Right forelimb (tissue), 1 donor: Measurements from ENCODE around the gene GTF2B.
"Not testable (repeated sequence)": the region's sequence is repeated elsewhere in the genome, so short reads cannot be mapped to it uniquely, and the experiment has no call there.

Source experiments
- DNase-seq: peaks from one replicate; pipeline ENCODE4 v3.0.0-alpha.2; 2018

The GTF2B gene

DNA sequence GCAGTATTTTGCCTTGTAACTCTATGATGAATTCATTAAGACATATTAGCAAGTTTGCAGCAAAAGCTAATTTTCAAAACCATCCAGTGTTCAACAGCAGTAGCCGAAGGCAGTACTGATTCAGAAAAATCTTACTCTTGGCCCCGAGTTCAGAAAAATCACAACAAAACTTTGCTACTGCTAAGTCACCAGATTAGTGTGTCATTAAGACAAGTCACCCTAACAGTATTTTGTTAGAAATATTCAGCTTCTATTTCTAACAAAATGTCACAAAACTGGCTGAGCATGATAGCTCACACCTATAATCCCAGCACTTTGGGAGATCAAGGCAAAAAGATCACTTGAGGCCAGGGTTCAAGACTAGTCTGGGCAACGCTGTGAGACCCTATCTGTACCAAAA lies 8.2 kb downstream of the GTF2B start:
- no peak for DNase-seq

DNA sequence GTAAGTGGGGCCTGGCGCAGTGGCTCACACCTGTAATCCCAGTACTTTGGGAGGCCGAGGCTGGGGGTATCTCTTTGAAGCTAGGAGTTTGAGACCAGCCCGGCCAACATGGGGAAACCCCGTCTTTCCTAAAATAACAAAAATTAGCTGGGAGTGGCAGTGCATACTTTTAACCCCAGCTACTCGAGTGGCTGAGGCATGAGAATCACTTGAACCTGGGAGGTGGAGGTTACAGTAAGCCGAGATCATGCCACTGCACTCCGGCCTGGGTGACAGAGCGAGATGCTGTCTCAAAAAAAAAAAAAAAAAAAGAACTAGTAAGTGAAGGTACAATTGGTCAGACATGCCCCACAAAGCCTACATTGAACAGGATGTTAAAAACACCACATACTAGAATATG lies 10.7 kb downstream of the GTF2B start:
- not testable (repeated sequence) for DNase-seq

DNA sequence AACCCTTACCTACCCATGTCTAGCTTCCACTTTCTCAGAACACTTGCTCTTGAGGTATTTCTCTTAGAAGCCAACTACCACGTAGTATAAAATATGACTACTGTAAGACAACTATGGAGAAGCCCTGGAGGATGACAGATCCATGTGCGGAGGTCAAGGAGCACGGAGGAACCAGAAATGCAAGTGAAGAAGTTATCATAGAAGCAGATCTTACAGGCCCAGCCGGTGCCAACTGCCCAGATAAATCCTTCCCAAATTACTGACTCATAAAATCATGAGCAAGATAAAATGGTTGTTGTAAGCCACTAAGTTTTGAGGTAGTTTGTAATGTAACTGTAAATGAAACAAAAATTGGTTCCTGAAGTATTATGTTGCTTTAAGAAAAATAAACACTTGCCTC lies 12.6 kb downstream of the GTF2B start:
- no peak for DNase-seq

DNA sequence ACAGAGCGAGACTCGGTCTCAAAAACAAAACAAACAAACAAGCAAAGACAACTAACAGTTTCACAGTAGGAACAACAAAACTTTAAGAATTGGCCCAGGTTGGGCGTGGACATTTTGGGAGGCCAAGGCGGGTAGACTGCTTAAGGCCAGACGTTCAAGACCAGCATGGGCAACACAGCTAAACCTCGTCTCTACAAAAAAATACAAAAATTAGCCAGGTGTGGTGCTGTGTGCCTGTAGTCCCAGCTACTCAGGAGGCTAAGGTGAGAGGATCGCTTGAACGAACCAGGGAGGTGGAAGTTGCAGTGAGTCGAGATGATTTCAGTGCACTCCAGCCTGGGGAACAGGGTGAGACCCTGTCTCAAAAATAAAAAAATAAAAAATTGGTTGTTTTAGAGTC lies 13.5 kb downstream of the GTF2B start:
- DNase-seq: no peak

DNA sequence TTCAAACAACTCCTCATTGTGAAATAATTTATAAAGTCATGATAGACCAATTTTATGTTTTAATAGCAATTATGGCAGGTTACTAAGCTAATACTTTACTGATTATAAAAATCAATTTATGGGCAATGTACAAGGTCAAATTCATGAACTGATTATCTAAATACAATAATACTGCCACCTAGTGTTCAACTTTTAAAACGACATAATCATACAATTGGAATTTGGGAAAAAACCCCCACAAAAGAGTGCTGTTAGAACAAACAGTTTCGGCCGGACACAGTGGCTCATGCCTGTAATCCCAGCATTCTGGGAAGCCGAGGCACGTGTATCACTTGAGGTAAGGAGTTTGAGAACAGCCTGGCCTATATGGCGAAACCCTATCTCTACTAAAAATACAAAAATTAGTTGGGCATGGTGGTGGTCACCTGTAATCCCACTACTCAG lies 14.0 kb downstream of the GTF2B start:
- DNase-seq: no peak

DNA sequence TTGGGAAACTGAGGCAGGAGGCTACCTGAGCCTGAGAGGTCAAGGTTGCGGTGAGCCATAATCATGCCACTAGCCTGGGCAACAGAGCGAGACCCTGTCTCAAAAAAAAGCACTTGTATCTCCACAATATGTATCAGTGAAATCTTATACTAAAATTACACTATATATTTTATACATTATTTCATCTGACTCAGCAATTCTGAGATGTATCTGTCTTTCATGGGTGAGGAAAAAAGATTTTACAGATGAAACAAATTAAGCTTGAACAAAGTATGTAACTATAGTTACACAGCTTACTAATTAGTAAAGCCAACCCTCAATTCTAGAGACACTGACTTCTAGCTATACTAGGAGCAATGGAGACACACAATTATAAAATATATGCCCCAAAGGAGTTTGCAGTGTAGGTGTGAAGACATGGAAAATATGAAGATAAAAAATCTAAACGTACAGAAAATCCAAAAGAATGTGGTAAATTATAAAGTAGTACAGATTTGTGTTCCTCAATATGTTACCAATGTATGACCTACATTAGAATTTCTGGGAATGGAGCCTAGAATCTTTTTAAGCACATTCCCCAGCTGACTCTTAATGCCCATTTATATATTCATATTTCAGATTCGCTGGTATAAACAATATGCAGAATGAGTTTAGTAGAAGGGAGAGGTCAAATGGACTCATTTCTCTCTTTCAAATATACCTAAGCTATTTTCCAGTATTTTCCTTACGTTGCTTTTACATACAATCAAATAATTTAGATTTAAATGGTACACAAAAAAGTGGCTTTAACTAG lies 14.6 kb downstream of the GTF2B start:
- DNase-seq: no peak

DNA sequence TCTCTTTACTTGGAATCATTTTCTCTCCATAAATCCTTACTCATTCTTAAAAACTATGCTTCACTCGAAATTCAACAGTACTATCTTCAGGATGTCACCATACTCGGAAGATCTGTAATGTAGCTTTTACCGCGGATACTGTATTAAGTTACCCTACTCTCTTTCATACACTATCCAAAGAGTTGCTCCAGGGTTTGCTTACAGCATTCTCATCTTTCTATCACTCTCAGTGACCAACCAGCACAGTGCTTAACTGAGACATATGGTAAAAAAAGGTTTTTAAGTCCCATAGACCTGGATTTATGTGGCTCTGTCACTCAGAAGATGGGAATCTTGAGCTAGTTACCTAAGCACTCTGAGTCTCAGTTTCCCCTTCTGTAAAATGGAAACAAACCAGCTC lies 15.8 kb downstream of the GTF2B start:
- no peak for DNase-seq

DNA sequence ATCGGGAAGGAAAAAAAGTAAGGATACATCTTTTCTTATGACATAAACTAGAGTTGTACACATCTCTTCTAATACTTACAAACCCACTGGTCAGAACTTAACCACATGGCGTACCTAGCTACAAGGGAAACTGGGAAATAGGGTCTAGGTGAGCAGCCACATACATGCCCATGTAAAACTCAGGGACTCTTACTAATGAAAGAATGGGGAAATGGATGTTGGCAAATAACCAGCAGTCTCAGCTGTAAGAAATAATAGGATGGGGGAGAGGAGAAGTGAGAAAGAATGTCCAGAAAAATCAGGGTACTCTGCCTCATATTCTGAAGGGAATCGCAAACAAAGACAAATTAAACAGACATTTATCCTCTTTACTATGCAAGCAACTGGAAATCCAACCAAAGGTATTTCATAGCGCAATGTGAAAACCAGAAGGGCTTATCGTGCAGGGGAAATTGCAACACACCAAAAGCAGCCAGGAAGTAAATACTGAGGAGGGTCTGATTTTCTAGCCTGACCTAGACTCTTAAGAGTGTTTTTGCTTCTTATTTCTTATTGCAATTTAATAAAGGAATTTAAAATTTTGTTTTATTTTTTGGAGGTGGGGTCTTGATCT lies 17.5 kb downstream of the GTF2B start:
- DNase-seq: no peak

DNA sequence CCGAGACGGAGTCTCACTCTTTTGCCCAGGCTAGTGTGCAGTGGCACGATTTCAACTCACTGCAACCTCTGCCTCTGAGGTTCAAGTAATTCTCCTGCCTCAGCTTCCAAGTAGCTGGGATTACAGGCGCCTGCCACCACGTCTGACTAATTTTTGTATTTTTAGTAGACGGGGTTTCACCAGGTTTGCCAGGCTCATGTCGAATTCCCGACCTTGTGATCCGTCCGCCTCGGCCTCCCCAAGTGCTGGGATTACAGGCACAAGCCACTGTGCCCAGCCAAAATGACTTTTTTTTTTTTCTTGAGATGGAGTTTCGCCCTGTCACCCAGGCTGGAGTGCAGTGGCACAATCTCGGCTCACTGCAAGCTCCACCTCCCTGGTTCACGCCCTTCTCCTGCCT lies 21.7 kb downstream of the GTF2B start:
- not testable (repeated sequence) for DNase-seq

DNA sequence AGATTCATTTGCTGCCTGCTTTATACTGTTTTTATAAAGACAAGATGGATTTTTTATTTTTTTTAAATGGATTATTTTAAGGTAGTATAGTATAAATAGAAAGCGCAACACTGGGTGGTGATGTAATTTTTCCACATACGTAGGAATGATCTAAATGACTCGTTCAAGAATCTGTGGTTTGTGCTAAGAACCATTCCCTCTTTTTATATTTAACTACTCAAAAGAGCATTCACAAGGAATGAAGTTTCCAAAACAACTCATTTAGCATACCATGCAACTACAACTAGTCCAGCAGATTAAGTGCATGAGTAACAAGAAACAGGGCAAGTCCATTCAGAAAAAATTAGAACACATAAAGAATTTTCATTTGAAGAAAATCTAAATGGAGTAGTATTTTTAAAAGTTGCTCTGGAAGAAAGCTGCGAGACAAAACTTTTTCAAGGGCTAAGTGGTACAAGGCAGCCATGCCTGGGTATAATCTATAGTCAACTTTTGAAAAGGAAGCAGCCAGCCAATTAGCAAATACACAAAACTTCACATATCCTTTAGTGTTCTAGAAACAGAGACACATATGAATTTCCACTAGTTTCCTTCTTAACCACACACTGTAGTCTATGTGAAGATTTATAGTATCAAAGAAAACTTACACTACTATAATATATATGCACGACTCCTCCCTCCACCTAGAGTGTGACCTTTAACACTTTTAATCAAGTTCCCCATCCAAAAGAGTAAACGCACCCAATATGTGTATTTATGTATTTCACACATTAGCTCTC lies 23.4 kb downstream of the GTF2B start:
- no peak for DNase-seq

DNA sequence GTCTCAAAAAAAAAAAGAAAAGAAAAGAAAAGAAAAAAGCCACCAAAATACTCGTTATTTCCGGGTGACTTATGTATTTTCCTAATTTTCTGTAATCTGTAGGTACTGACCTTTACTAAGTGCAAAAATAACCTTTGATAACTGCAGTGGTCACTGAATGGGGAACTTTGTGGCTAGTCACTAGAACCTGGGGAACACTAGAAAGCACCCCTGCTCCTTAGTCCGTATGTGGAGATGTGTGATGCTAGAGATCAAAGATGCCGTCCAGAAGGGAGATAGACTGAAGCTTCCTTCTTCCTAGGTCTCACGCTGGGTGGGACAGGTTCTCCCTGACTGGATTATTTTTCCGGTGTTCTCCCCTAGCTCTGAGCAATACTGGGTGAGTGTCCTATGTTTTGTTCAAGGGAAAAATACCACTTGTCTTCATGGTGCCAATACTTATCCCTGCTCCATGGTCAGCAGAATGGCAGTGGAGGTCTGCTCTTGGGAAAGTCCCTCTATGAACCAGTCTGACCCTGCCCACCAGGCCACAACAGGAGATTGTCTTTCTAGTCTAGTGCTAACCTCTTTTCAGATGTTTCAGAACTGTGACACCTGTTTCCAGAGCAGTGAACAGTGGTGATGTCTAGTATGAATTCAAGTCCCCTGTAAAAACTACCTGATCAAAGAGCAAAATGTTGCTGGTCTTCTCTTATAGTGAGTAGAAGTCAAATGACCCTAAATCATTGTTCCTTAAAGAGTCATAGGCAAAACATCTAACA lies 39.9 kb downstream of the GTF2B start:
- no peak for DNase-seq

DNA sequence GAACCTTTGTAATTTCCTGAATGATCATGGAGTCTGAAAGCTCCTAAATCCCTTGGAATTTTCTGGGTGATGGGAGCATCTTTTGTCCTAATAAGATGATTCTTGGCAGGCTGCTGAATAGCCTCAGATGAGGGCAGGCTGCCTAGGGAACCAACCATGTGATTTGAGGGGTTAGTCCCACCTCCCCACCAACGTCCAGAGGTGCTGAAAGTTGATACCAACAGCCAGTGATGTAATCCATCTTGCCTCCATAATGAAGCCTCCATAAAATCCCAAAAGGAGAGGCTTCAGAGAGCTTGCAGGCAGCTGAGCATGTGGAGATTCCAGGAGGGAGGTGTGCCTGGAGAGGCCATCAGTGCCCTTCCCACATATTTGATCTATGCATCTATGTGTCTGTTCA lies 43.7 kb downstream of the GTF2B start:
- no peak for DNase-seq

DNA sequence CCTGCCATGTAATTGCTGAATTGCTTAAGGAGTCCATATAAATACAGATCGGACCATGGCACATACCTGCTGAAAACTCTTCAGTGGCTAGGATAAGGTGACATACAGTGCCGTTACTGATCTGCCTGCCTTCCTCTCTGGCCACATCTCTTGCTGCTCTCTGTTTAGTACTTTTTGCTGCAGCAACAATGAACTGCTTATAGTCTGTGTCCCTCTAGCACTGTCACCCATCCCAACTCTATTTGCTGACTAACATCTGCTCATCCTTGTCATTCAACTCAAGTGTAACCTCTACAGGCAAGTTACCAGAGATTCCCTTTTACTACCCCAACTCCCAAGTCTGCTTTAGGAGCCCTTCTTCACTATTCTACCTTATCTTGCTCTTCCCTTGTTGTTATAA lies 65.6 kb downstream of the GTF2B start:
- no peak for DNase-seq

DNA sequence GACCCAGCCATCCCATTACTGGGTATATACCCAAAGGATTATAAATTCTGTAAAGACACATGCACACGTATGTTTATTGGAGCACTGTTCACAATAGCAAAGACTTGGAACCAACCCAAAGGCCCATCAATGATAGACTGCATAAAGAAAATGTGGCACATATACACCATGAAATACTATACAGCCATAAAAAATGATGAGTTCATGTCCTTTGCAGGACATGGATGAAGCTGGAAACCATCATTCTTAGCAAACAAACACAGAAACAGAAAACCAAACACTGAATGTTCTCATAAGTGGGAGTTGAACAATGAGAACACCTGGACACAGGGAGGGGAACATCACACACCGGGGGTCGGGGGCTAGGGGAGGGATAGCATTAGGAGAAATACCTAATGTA lies 71.7 kb downstream of the GTF2B start:
- not testable (repeated sequence) for DNase-seq

DNA sequence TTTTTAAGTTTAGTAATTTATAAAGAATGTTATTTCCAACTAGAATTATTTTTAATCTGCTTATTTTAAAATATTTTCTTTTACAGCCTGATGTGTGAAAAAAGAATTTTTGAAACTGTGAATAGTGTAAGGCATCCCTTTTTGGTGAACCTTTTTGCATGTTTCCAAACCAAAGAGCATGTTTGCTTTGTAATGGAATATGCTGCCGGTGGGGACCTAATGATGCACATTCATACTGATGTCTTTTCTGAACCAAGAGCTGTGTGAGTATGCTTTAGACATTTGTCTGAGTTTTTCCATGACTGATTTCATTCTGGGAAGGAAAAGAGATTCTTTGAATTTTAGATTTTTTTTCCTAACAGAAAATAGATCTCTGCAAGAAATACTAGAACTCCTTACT lies 77.9 kb downstream of the GTF2B start:
- no peak for DNase-seq

DNA sequence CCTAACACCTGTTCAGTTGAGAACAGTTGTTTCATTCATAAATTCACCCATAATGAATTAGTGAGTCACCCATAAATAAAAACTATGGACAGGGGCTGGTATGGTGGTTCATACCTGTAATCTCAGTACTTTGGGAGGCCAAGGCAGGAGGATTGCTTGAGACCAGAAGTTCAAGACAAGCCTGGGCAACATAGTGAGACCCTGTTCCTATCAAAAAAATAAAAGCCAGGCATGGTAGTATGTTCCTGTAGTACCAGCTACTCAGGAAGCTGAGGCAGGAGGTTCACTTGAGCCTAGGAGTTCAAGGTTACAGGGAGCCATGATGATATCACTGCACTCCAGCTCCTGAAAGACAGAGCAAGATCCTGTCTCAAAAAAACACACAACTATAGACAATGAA lies 79.0 kb downstream of the GTF2B start:
- DNase-seq: no peak

DNA sequence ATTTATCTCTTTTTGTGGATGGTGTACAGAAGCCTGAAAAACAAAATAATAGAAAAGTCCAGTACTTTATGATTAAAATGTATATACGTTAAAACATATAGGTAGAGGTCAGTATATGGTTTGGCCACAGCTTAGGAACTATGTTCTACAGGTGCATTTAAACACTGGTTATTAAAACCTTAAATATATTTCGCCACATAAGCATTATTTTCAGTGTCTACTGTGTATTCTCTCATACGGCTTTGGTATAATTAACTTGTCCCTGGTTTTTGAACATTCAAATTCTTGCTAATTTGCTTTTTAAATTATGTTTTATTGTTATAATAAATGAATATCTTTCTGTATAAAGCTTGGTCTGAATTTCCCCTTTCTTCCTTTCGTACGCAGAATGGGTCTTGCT lies 87.9 kb downstream of the GTF2B start:
- DNase-seq: no peak

DNA sequence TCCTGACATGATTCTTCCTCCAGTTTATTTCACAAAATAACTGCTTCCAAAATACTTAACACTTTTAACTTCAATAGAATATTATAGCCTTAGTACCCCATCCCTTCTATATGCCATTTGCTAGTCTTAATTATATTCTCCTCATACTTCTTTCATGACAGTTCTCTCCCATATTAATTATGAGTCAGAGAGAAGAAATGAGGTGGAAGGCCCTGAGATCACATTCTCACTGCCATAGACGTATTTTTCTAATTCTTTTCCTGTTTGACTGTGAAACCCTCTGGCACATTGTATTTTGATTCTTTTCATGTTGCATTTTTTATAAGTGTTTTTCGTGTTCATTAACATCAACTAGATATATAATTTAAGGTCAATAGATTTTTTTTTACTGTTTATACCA lies 88.4 kb downstream of the GTF2B start:
- no peak for DNase-seq
